ENCODE results near the gene CNGA3. TPM values are rescaled to one million over a fixed set of nuclear protein-coding genes. Genes with fewer than 3 reads are reported as not detected.
A peak's percentile ranks its signal among the peaks of the same experiment; 100 is the strongest.

Gene CNGA3
- total RNA-seq, 1 donor from 2014 or later, result not detected

GRCh38 chr2:98385050-98385699 is 38.9 kb downstream of the CNGA3 start:
- peak; percentile 98 for TF ChIP-seq CTCF (IDR thresholded peaks at IDR 0.05)
- H3K9me3 Mint-ChIP-seq (ENCODE audit: low read depth), result no peaks in the 10 kb centered on the region
- no peak overlapping the region for H3K27ac Mint-ChIP-seq (ENCODE audit: unreplicated experiment)
- H3K4me3 Mint-ChIP-seq (ENCODE audit: unreplicated experiment), result no peak overlapping the region
- H3K27me3 Mint-ChIP-seq (ENCODE audit: low read depth), result peaks cover 31% of the 10 kb centered on the region
- no peaks in the 10 kb centered on the region for H3K4me1 Mint-ChIP-seq (ENCODE audit: low read depth)
- DNase-seq (ENCODE audit: low spot score), result no peak
- peaks cover 3% of the 10 kb centered on the region for H3K36me3 Mint-ChIP-seq (ENCODE audit: low read depth)

DNA sequence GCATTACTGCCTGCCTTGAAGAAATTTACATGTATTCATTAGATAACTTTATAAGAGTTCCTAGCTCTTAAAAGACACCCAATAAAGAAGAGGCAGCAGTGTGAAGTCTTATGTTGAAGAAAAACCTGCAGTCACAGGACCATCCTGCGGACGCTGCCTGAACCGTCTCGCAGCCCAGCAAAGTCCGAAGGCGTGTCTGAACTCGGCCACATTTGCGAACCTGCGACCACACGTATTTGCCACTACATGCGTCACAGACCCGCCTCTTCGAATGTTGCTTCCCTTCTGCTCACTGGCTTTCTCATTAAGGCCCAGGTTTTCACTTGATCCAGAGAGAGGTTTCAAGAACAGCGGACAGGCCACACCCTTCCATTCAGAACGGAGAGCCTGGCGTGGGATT is 41.2 kb downstream of the CNGA3 start:
- TF ChIP-seq CTCF (IDR thresholded peaks at IDR 0.05), result no peak
- Mint-ChIP-seq H3K9me3 (ENCODE audit: low read depth) (no peaks in the 10 kb centered on the region), H3K4me1 (ENCODE audit: low read depth) (no peaks in the 10 kb centered on the region), H3K36me3 (ENCODE audit: low read depth) (no peaks in the 10 kb centered on the region), H3K27me3 (ENCODE audit: low read depth) (peaks cover 21% of the 10 kb centered on the region), H3K27ac (ENCODE audit: unreplicated experiment) (no peak overlapping the region), H3K4me3 (ENCODE audit: unreplicated experiment) (no peak overlapping the region)
- peak; percentile 55 for DNase-seq (ENCODE audit: low spot score)

- DNase-seq (ENCODE audit: low spot score), result no peak
- H3K27ac Mint-ChIP-seq (ENCODE audit: unreplicated experiment), result no peak overlapping the region
- H3K4me1 Mint-ChIP-seq (ENCODE audit: low read depth), result no peaks in the 10 kb centered on the region
- no peaks in the 10 kb centered on the region for H3K36me3 Mint-ChIP-seq (ENCODE audit: low read depth)
- TF ChIP-seq CTCF (IDR thresholded peaks at IDR 0.05), result no peak
- H3K4me3 Mint-ChIP-seq (ENCODE audit: unreplicated experiment), result no peak overlapping the region
- H3K27me3 Mint-ChIP-seq (ENCODE audit: low read depth), result peaks cover 19% of the 10 kb centered on the region
- no peaks in the 10 kb centered on the region for H3K9me3 Mint-ChIP-seq (ENCODE audit: low read depth)
Measured at GRCh38 chr2:98388081-98388480, 41.8 kb downstream of the CNGA3 start.

DNA sequence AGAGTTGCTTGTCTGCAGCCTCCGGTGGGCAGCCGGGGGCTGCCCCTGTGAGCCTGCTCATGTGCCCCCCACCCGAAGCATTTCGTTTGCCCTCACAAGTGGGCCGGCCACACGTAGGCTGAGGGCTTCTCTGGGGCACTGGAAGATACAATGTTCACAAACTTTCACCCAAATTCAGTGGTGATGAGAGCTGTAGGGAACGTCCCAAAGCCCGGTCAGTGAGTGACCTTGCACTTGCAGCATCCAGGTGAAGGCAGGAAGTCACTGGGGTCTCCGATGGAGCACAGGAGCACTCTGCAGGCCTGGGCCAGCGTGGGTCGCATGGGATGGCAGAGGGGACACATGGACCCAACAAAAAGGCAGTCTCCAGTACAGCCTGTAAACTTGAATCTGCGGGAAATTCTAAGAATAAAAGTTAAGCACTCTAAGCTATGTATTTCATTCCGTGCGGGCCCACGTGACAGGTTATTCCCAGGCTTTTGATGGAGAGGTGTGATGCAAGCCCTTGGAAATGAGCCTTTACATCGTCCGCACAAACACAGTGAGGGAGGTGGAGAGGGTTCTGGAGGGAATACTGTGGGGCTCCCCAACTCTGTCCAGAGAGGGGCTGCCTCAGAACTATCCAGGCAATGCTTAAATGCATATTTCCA is 42.5 kb downstream of the CNGA3 start:
- Mint-ChIP-seq H3K4me3 (ENCODE audit: unreplicated experiment) (no peak overlapping the region), H3K4me1 (ENCODE audit: low read depth) (no peaks in the 10 kb centered on the region)
- no peak for TF ChIP-seq CTCF (IDR thresholded peaks at IDR 0.05)

GRCh38 chr2:98389251-98389605 is 43.0 kb downstream of the CNGA3 start:
- no peaks in the 10 kb centered on the region for H3K4me1 Mint-ChIP-seq (ENCODE audit: low read depth)
- no peak overlapping the region for H3K27ac Mint-ChIP-seq (ENCODE audit: unreplicated experiment)
- no peak for DNase-seq (ENCODE audit: low spot score)
- TF ChIP-seq CTCF (IDR thresholded peaks at IDR 0.05), result no peak
- H3K27me3 Mint-ChIP-seq (ENCODE audit: low read depth), result peaks cover 19% of the 10 kb centered on the region
- H3K36me3 Mint-ChIP-seq (ENCODE audit: low read depth), result no peaks in the 10 kb centered on the region
- no peak overlapping the region for H3K4me3 Mint-ChIP-seq (ENCODE audit: unreplicated experiment)
- H3K9me3 Mint-ChIP-seq (ENCODE audit: low read depth), result no peaks in the 10 kb centered on the region

More for the DNA sequence above, 42.5 kb downstream of the CNGA3 start:
- Mint-ChIP-seq H3K36me3 (ENCODE audit: low read depth) (no peaks in the 10 kb centered on the region), H3K9me3 (ENCODE audit: low read depth) (no peaks in the 10 kb centered on the region), H3K27ac (ENCODE audit: unreplicated experiment) (no peak overlapping the region), H3K27me3 (ENCODE audit: low read depth) (peaks cover 19% of the 10 kb centered on the region)
- DNase-seq (ENCODE audit: low spot score), result no peak
